ENCODE measurements around the gene PIGL.

The PIGL gene

DNA sequence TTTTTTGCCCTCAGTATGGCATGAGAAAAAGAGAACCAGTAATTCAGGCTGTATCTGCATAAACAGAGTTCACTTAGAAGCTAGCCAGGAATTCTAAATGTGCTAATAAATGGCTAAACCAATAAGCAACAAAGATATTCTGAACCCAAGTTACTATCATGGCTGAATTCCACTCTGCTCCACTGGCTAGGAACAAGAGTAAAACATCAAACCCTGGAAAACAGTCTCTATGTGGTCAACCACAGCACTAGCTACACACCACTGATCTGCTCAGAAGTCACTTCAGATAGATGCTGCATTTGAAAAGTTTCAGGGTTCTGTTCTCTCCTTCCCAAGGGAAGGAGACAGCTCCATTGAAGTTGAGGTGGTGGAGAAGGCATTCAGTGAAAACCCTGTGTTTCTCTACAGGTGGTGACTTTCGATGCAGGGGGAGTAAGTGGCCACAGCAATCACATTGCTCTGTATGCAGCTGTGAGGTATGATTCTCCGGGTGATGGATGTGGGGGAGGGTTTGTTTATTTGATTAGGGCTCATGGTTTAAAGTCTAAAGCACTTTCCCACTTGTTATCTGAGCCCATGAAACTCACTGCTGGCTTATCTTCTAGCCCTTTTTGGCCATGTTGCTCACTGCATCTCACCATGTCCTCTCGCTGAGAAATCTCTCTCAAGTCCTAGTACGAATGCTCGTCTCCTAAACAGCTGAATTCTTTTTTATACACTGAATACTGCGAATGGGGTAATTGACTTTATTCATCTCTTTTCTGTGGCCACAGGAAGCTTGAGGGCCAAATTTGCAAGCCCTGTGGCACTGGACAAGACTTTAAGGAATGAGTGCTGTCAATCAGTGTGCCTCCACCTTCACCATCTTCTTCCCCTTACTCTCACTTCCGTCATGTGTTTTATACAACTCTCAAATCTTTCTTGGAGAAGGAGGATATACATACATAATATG lies 96.4 kb downstream of the PIGL start:
- DNase-seq, result peak; percentile 93

DNA sequence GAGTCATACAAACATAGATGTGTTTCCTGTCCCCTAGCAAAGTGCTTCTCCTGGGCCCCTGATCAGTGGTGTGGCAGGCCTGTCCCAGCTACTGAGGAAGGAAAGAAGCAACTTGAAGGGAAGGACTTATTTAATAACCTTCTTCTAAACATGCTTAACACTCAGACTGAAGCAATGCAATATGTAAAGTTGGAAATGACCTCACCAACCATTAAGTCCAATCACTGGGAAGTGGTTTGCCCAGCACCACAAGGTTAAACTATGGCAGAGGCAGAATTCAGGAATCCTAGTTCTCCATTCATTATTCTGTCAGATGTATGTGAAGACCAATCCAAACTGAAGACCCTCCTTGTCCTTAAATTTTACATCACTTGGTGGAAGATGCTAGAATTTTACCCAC lies 97.2 kb downstream of the PIGL start:
- DNase-seq, result no peak

DNA sequence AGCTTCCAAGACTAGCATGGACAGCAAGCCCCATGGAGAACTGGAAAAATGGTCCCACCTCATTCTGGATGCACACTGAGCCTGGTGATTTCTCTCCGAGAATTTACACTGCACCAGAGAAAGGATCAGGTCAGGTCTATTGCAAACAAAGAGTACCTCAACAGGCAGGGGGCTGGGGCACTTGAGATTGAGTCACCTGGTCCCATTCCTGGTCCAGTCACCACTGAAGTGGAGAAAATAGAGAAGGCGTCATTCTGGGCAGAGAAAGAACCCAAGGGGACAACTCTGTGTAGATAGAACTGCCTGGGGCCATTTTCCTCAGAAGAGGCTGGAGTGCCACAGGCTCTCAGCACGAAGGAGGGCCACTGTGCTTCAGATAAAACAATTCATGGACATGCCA lies 97.8 kb downstream of the PIGL start:
- DNase-seq, result no peak

DNA sequence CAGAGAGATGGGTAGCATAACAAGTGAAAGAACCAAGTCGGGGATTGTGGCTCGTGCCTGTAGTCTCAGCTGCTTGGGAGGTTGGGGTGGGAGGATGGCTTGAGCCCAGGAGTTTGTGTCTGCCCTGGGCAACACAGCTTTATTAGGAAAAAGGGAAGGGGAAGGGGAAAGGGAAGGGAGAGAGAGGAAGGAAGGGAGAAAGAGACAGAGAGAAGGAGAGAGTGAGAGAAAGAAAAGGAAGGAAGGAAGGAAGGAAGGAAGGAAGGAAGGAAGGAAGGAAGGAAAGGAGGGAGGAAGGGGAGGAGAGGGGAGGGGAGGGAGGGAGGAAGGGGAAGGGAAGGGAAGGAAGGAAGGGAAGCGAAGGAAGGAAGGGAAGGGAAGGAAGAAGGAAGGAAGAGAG lies 103.0 kb downstream of the PIGL start:
- no peak for DNase-seq

DNA sequence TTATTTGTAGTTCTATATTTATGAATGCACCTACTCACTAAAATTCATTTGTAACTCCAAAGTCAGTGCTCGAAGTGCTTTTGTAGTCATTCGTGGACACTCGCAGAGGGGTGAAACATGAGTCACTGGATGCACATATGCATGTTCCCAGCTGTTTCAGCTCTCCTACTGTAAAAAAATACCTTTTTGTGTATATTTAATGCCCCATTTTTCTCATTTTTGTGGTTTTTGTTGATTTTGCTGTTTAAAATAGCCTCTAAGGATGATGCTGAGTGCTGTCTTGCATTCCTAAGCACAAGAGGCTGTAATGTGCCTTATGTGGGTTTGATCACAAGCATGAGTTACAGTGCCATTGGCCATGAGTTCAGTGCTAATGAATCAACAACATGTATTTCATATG lies 105.6 kb downstream of the PIGL start:
- no peak for DNase-seq

DNA sequence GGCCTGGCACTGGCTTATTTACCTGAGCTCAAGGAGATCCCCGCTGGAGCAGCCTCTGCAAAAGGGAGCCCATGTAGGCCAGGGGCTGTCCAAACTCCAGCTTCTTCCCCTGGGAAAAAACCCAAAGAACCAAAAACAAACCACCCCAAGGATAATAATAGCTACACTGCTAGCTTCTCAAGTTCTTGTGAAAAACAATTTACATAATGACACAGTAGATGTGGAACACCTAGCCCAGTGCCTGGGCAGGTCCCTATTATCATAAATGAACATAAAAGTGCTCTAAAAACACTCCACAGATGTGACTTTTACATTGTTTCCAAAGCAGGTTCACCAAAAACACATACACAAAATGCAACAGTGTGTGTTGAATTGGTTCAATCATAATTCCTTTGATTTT lies 109.0 kb downstream of the PIGL start:
- no peak for DNase-seq

DNA sequence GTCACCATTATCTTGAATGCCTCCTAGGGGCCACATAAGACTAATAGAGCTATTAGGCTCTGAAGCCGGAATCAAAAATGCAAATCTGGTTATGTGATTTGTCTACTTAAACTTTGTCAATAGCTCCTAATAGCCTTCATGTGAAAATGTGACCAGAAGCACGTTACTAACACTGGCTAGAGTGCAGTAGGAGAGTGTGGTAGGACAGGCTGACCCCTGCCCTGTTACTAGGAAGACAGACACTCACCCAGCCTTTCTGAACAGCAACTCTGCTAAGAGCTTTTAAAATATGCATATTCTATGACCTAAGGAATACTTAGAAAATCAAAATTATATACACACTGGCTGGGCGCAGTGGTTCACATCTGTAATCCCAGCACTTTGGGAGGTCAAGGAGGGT lies 110.0 kb downstream of the PIGL start:
- DNase-seq, result no peak

DNA sequence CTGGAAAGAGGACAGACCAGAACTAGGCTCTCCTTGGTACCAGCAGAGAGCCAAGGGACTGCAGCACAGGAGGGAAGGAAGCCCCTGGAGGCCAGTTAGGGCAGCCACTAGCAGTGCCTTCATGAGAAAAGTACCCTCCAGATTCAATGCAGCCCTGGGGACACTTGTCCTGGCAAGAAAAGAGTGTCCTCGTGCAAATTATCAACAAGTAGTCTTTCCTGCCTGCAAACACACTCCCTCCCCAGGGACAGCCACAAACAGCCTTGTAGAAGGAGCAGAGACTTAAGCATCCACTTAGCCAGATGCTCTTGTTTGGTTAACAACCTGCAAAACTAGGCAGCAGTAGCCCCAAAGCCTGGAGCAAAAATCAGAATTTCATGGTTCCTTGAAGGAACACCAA lies 112.0 kb downstream of the PIGL start:
- DNase-seq, result no peak

DNA sequence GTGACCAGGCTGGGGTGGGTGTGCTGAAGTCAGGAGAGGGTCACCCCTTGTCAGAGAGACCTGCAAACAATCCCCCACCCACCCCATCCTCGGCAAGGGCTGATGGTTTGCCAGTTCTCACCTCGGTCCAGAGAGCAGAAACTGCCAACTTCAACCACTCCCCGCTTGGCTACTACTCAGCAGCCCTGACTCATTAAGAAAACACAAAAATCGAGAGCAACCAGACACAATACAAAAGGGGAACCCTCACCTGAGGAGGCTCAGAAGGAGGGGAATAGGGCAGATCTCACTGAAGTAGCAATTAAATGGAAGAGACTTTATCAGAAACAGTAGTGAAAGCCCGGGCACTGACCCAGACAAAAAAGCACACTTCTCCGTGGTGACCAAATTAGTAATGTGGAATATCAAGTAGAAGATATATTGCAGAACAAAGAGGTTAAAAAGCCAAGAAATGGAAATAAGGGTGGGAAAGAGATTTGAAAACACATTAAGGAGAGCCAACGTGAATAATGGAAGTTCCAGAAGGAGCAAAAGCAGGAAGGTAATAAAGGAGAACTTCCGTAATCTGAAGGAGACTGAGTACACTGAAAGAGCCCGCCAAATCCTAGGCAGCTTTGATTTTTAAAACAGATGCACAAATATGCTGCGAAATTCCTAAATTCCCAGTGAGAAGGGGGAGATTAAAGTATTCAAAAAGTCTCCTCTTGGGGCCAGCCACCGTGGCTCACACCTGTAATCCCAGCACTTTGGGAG lies 112.7 kb downstream of the PIGL start:
- peak; percentile 71 for DNase-seq

DNA sequence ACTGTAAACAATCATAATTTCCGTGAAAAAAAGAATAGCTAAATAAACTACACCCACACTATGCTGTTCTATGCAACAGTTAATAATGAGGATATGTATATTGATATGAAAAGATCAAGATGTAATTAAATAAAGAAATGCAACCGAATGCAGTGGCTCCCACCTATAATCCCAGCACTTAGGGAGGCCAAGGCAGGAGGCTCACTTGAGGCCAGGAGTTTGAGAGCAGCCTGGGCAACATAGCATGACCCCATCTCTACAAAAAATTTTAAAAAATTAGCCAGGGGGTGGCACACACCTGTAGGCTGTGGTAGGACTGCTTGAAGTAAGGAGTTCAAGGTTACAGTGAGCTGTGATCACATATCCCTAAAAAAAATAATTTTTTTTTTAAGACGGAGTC lies 121.4 kb downstream of the PIGL start:
- no peak for DNase-seq

DNA sequence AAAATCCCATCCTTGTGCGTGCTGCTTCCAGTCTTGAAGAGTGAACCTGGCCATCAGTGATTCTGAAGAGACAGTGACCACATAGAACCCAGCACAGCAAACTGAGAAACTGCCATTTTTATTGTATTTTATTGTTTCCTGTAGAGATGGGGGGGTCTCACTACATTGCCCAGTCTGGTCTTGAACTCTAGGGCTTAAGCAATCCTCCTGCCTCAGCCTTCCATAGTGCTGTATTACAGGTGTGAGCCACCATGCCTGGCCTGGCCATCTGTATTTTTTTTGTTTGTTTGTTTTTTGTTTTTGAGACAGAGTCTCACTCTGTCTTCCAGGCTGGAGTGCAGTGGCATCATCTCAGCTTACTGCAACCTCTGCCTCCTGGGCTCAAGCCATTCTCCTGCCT lies 122.4 kb downstream of the PIGL start:
- DNase-seq, result no peak

DNA sequence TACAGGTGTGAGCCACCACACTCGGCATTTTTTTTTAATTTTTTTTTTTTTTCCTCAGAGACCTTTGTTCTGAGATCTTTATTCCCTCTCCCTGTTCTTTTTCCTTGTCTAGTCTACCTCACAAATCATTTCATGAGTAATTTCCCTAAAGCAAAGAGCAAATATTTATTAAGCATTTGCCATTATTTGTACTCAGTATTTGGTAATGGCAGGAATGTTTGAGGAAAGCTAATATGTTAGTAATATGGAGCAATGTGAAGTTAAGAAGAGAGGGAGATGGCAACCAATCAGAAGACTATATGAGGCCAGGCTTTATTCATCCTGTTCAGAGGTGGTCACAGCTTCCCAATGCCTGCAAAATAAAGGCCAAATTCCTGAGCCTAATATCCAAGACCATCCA lies 122.9 kb downstream of the PIGL start:
- DNase-seq, result no peak

DNA sequence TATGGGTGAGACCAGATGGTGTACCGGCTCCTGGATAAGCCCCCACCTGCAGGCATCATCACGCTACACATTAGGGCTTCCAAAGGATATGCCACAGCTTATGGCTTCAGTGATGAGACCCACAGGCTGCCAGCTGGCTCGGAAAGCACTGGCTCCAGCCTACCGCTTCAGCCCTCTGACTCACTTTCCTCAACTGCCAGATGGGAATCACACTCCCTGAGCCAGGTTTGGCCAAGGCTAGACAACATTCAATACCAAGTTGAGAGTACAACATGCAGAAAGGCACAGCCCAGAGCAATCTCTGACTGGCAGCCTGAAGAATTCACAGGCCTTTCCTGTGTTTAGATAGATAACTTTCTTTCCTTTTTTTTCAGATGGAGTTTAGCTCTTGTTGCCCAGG lies 126.0 kb downstream of the PIGL start:
- DNase-seq, result no peak

DNA sequence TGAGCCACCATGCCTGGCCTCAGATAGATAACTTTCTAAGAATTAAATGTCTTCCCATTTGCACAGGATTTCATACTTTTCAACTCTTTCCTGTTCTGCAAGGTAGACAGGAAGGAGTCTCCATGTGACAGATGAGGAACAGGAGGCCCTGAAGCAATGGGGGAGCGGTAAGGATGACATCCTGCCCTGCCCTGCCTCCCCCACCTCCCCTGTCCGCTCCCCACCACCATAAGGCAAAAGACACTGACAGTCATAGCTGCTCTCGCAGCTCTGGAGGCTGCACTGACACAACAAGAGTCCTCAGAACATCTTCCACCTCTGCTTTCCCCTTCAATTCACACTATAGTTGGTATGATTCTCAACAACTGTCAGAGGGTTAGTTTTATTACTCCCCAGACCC lies 126.6 kb downstream of the PIGL start:
- DNase-seq, result no peak

DNA sequence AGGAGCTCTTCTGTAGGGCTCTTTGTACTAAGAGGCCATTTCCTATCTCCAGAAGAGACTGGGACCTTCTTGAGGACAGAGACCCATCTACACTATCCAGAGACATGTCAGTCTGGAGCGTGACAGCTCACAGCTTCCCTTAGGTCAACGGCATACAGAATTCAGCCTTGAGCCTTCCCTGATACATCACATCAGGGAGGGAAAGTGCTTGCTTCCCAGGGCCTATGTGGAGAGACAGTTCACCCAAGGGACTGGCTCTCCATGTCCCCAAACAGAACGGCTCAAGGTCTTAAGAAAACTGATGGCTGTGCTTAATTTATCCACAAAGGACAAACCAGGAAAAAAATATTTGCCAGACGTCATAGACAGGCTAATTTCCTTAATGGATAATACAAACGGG lies 128.6 kb downstream of the PIGL start:
- no peak for DNase-seq

DNA sequence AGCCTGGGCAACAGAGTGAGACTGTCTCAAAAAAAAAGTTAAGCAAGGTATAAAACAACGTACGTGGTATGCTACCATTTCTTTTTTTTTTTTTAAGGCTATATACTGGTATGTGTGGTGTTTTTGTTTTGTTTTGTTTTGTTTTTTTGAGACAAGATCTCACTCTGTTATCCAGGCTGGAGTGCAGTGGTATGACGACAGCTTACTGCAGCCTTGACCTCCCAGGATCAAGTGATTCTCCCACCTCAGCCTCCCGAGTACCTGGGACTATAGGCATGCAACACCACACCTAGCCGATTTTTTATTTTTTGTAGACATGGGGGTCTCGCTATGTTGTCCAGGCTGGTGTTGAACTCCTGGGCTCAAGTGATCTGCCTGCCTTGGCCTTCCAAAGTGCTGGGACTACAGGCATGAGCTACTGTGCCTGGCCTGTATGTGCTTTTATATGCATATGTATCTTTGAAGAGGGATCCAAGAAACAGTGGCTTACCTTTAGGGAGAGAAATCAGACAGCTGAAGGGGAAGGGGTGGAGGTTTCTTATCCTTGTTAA lies 129.8 kb downstream of the PIGL start:
- DNase-seq, result no peak

DNA sequence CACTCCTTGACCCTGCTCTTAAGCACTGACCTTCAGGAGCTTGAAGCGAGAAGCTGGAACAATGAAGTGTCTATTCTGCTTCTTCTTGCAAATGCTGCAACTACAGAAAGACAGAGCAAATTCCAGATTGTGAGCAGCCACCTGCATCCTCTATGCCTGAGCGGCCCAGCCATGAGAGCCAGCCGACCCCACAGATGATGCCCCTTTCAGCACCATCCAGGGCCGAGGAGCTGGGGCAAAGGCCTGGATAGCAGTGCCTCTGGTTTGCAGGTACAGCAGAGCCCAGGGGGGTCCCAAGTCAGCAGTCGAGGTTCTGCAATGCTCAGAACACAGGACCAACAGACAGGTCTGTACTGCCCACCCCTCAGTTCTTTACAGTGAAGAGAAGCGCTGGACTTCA lies 131.6 kb downstream of the PIGL start:
- no peak for DNase-seq

DNA sequence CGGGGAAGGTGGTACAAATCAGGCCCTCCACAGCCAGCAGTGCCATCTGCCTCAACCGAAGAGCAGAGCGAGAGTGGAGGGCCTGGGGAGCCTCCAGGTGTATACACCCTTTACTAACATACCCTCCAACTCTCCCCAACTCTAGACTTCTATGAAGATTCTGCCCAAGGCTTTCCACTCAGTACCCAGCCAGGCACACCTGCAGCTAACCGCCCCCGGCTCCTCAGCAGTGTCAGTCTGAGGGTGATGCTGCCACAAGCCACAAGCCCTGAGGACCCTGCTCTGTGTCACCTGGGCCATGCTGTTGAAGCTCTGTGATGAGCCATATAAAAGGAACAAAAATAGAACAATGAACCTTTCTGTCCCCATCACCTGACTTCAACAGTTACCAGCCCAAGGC lies 132.4 kb downstream of the PIGL start:
- DNase-seq, result no peak

DNA sequence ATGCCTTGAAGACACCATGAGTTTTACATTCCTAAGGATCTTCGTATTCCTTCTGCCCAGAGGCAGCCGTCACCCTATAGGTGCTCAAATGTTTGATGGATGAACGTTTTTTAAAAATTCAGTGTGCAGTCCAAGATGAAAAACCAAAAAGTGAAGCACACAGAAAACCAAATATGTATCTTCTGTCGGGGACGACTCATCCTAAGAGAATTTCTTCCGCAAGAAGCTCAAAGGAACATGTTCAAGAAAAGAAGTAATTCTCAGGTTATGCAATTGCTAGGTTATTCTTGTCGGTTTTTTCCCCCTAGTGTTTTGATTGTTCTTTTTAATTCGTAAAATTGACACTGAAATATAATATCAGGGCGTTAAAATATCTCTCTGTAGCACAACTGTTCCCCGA lies 134.8 kb downstream of the PIGL start:
- DNase-seq, result no peak

DNA sequence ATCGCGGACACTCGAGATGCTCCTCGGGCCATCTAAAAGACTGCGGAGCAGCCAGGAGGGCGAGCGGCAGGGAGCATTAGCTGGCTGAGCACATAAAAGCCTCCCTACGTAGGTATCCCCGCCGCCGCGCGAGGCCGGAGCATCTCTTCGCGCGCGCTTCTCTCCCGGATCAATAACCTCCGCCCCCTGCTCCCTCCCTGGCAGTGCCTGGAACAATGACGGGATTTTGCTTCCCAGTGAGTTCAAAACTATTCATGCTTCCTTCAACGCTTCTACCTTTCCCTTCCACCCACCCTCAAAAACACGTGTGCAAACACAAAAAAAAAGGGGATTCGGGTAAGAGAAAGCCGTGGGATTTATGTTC lies 135.3 kb downstream of the PIGL start:
- DNase-seq, result no peak

DNA sequence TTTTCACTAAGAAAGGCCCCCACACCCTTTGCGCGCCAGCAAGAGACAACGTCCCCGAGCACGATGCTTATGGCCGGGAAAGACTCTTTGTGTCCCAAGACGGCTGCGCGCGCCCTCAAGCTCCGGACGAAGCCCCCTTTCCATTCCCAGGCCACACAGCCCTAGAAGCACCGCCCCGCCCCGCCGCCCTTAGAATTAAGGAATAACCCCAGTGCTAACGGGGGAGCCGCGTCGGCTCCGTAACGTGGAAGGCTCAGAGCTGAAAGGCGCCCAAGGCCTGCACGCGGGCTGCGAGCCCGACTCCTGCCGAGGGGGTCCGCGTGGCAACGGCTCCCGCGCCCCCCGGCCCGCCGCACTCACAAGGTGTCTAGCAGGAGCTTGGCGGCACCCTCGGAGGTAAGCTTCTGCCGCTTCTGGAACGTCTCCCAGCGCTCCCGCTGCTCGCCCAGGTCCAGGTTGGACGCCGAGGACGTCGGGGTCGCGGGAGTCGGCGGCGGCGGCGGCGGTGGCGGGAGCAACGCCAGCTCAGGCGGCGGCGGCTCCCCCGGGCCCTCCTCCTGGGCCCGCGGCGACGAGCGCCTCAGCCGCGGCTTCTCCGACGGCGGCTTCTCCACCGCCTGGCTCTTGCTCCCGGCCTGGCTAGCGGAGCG lies 135.8 kb downstream of the PIGL start:
- DNase-seq, result no peak

DNA sequence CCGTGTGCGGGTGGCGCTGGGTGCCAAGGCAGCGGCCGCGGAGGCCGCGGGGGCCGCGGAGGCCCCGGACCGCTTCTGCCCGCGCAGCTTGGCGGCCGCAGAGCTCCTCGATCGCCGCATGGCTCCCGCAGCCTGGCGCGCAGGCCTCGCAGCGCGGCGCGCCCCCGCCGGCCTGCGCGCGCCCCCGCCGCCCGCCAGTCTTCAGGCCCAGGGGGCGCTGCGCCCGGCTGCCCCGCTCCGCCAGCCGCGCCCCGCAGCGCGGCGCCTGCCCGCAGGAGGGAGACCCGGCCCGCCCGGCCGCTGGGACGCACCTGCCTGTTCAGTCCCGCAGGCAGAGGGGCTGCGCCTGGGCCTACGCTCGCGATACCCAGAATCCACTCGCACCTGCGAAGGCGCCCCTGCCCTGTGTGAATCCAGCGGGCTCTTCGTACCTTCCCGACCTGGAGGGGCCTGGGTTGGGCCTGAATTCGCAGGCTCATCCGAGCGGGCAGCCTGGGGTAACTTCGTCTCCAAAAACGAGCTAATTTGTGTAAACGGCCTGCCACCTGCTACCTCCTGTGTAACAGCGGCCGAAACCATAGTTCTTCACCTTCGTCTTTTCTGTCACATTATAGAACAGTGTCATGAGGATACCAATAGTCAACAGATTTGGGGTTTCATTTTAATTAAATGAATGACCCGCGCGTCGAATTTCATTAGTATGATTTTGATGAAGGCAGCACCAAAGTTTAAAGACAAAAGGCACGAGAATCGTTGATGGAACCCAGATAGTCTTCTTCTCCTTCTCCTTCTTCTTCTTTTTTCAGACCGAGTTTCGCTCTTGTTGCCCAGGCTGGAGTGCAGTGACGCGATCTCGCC lies 136.5 kb downstream of the PIGL start, which contains the start of gene CENPV:
TSS of gene CENPV (minus strand) at position 153 of the 858 bp plus-strand sequence. CDS start at position 120, 33 bp downstream.
- no peak for DNase-seq

All from kidney glomerular epithelial cell (primary cell).